Smooth muscle cell (in vitro differentiated cells): Measurements from ENCODE around the gene SAMM50. TPM values are rescaled to one million over a fixed set of nuclear protein-coding genes. Genes with fewer than 3 reads are reported as not detected.

Source experiments
- DNase-seq: peaks from one replicate; lab custom pipeline; 2025; ENCODE audit not compliant: unreplicated experiment; lab: John Stamatoyannopoulos, UW
- H2AFZ ChIP-seq: fragments of 200-600 bp; sonication (generic); 2 replicates; pipeline ENCODE4 v1.6.0; 2016; ENCODE audit warnings: antibody characterized with exemption, low read depth, mild to moderate bottlenecking
- H3F3A ChIP-seq: fragments of 200-600 bp; sonication (generic); 2 replicates; pipeline ENCODE4 v1.6.0; 2017; ENCODE audit warnings: antibody characterized with exemption, low read depth
- H3K27ac ChIP-seq: fragments of 200-600 bp; sonication (generic); 2 replicates; pipeline ENCODE4 v1.5.1; 2016; ENCODE audit warnings: low read depth, mild to moderate bottlenecking
- H3K27me3 ChIP-seq: fragments of 200-600 bp; sonication (generic); 2 replicates; pipeline ENCODE4 v1.6.1; 2016; ENCODE audit warnings: low read depth, mild to moderate bottlenecking
- H3K36me3 ChIP-seq: fragments of 200-600 bp; sonication (generic); 2 replicates; pipeline ENCODE4 v1.5.1; 2016; ENCODE audit warnings: low read depth
- H3K4me1 ChIP-seq: fragments of 200-600 bp; sonication (generic); 2 replicates; pipeline ENCODE4 v1.5.1; 2016; ENCODE audit warnings: low read depth
- H3K4me2 ChIP-seq: fragments of 200-600 bp; sonication (generic); 2 replicates; pipeline ENCODE4 v1.6.0; 2016; ENCODE audit warnings: mild to moderate bottlenecking
- H3K4me3 ChIP-seq: fragments of 200-600 bp; sonication (generic); 2 replicates; pipeline ENCODE4 v1.5.1; 2016; ENCODE audit warnings: mild to moderate bottlenecking
- H3K79me2 ChIP-seq: fragments of 200-600 bp; sonication (generic); 2 replicates; pipeline ENCODE4 v1.6.0; 2016; ENCODE audit warnings: low read depth, mild to moderate bottlenecking
- H3K9ac ChIP-seq: fragments of 200-600 bp; sonication (generic); 2 replicates; pipeline ENCODE4 v1.6.0; 2016; ENCODE audit warnings: low read depth
- H3K9me3 ChIP-seq: fragments of 200-600 bp; sonication (generic); replicated peaks from 2 replicates; pipeline ENCODE4 v1.5.1; 2016; ENCODE audit warnings: low read depth
- H4K20me1 ChIP-seq: fragments of 200-600 bp; sonication (generic); 2 replicates; pipeline ENCODE4 v1.6.0; 2016; ENCODE audit warnings: low read depth
- WGBS: methylation state at CpG from one replicate; pipeline ENCODE4 v1.1.7; 2016; ENCODE audit warnings: low lambda C conversion rate; 5-methylcytosine and 5-hydroxymethylcytosine counted together
- polyA plus RNA-seq: library from polyadenylated mRNA; unstranded; fragments of >200 nt; fragmentation: Nextera tagmentation; extraction: Ambion mirVana; gene quantifications from 2 replicates; pipeline ENCODE4 v1.2.1, GENCODE V29; 2016
- total RNA-seq: library from RNA; depleted of rRNA; stranded (reverse); fragments of >200 nt; gene quantifications from 2 replicates; pipeline ENCODE4 v1.2.3, GENCODE V29; 2014
- TF ChIP-seq, protein P1 (sequence below): fragments of 200-600 bp; sonication (generic); IDR thresholded peaks from 2 replicates; pipeline ENCODE4 v1.5.1; 2017; ENCODE audit warnings: borderline replicate concordance, mild to moderate bottlenecking, antibody characterized with exemption; ENCODE audit not compliant: insufficient read depth, poor library complexity, severe bottlenecking

Gene SAMM50
- total and polyA plus RNA-seq, 2 experiments from 2014 or later: 43.6 to 56.1 TPM

GRCh38 chr22:43924877-43925276 lies 30.4 kb upstream of the SAMM50 start:
- Histone ChIP-seq H3K27ac (peak overlapping the region; percentile 59), H3F3A (peaks cover 5% of the 10 kb centered on the region), H4K20me1 (peaks cover 9% of the 10 kb centered on the region), H2AFZ (peak overlapping the region; percentile 92), H3K4me2 (peak overlapping the region; percentile 97), H3K9ac (peak overlapping the region; percentile 90), H3K79me2 (no peaks in the 10 kb centered on the region), H3K4me1 (peaks cover 26% of the 10 kb centered on the region), H3K27me3 (no peaks in the 10 kb centered on the region), H3K9me3 (no peaks in the 10 kb centered on the region), H3K36me3 (no peaks in the 10 kb centered on the region), H3K4me3 (peak overlapping the region; percentile 81)
- no peak for DNase-seq
- 25% methylated on average over 7 of the region's 7 CpGs for whole genome bisulfite sequencing
- TF ChIP-seq, protein P1, sequence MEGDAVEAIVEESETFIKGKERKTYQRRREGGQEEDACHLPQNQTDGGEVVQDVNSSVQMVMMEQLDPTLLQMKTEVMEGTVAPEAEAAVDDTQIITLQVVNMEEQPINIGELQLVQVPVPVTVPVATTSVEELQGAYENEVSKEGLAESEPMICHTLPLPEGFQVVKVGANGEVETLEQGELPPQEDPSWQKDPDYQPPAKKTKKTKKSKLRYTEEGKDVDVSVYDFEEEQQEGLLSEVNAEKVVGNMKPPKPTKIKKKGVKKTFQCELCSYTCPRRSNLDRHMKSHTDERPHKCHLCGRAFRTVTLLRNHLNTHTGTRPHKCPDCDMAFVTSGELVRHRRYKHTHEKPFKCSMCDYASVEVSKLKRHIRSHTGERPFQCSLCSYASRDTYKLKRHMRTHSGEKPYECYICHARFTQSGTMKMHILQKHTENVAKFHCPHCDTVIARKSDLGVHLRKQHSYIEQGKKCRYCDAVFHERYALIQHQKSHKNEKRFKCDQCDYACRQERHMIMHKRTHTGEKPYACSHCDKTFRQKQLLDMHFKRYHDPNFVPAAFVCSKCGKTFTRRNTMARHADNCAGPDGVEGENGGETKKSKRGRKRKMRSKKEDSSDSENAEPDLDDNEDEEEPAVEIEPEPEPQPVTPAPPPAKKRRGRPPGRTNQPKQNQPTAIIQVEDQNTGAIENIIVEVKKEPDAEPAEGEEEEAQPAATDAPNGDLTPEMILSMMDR: no peak

DNA sequence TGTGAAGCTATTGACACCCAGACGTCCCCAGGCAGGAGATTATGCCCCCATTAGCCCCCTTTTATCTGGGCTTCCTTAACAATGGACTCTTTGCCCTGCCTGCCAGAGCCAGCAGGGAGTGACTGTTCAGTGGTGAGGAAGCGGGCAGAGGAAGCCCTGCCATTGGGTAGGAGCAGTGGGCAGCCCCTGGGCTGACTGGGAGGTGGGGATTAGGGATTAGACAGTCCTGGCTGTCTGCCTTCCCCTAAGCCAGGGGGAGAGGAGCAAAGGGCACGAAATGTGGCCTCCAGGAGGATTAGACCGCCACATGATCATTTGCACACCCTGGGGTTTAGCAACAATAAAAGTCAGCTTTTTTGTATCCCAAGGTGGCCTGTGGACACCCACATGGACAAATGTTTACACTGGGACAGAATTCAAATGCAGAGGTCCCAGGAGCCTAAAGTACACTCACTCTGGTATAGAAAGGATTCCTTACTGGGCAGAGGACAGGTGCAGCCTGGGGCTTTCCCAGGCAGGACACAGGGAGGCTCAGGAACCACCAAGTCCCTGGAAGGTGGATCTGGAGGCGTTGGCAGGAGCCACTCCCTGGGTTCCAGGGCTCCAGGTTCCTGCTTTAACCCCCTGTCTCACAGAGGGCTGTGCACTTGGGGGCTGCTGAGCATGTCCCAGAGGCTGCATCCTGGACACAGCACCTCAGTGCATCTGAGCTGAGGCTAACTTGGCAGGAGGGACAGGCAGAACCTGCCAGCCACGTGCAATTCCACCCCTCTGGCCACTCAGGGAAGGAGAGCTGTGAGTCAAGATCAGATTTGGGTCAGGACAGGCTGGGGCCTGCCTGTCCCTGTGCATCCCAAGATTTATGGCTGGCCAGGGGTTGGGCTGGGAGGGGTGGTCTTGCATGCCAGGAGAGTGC lies 29.6 kb upstream of the SAMM50 start:
- H3K79me2 ChIP-seq: no peaks in the 10 kb centered on the region
- 36% methylated on average over 6 of the region's 6 CpGs for WGBS
- H3K4me1 ChIP-seq: peaks cover 26% of the 10 kb centered on the region
- no peaks in the 10 kb centered on the region for H3K36me3 ChIP-seq
- peak overlapping the region; percentile 81 for H3K4me3 ChIP-seq
- DNase-seq: no peak
- TF ChIP-seq, protein P1: no peak
- H3K9ac ChIP-seq: peak overlapping the region; percentile 90
- H2AFZ ChIP-seq: no peak overlapping the region
- peaks cover 5% of the 10 kb centered on the region for H3F3A ChIP-seq
- H3K27ac ChIP-seq: peak overlapping the region; percentile 59
- H3K9me3 ChIP-seq: no peaks in the 10 kb centered on the region
- no peaks in the 10 kb centered on the region for H3K27me3 ChIP-seq
- peaks cover 14% of the 10 kb centered on the region for H4K20me1 ChIP-seq
- peak overlapping the region; percentile 97 for H3K4me2 ChIP-seq

- 48% methylated on average over 1 of the region's 1 CpG for WGBS
- TF ChIP-seq, protein P1: no peak
- H2AFZ ChIP-seq: no peak overlapping the region
Measured at GRCh38 chr22:43926349-43926710, 28.9 kb upstream of the SAMM50 start.

More at GRCh38 chr22:43926349-43926710, 28.9 kb upstream of the SAMM50 start:
- Histone ChIP-seq H4K20me1 (peaks cover 14% of the 10 kb centered on the region), H3K9ac (no peak overlapping the region), H3K4me3 (no peak overlapping the region), H3K4me2 (no peak overlapping the region), H3K79me2 (no peaks in the 10 kb centered on the region), H3F3A (peaks cover 5% of the 10 kb centered on the region), H3K4me1 (peaks cover 26% of the 10 kb centered on the region), H3K9me3 (no peaks in the 10 kb centered on the region), H3K27ac (peak overlapping the region; percentile 59), H3K27me3 (no peaks in the 10 kb centered on the region), H3K36me3 (no peaks in the 10 kb centered on the region)
- DNase-seq: no peak
